ENCODE measurements around the gene PHB1.
"Not testable (repeated sequence)": the region's sequence is repeated elsewhere in the genome, so short reads cannot be mapped to it uniquely, and the experiment has no call there.

The PHB1 gene

DNA sequence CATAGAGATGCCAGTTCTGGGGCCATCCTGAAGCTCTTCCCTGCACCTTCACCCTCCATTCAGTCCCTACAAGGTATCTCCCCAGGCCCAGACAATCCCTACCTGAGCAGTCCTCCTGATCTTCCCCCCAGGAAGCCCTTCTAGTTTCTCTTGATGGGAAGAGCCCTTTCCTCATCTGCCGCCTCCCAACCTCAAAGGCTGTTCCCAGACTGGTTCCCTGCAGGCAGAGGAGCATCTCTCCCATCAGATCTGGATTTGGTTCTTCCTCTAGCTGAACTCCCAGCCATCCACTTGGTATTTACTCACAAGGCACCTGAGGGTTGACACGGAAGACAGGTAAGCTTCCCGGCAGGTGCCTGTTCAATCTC lies 24.6 kb upstream of the PHB1 start:
- DNase-seq, result no peak

DNA sequence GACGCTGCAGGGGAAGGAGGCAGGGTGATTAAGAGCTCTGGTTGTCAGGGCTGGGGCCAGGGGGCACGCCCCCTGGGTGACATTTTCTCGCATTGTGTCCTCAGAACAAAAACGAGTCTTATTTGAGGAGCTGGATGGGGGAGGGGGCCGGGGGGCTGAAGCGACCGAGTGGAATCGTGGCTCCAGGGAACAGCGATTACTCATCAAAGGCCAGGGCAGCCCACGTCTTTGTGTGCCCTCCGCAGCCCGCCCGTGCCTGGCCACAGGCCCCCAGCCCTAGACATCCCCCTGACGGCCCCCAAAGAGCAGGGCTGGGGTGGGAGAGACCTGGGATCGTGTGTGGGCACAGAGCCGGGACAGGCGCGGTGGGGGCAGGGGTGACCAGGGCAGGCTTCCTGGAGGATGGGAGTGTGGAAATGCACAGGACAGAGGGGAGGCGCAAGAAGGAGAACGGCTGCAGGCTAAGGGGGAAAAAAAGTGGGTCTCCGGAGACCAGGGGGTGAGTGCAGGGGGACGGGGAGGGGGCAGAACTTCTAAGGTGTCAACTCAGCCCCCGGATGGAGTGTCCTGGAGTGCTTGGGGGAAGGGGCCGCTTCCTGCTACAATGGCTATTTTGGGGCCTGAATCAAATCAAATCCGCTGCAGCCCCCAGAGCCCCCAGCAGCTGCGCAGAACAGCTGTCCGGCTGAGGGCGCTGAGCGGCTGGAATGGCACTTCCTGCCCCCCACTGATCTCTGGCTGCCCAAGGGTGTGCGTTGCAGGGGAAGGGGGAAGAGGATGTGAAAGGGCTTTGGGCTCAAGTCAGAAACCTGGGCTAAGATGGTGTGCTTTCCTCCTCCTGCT lies 24.0 kb upstream of the PHB1 start:
- DNase-seq, result peak; percentile 3

DNA sequence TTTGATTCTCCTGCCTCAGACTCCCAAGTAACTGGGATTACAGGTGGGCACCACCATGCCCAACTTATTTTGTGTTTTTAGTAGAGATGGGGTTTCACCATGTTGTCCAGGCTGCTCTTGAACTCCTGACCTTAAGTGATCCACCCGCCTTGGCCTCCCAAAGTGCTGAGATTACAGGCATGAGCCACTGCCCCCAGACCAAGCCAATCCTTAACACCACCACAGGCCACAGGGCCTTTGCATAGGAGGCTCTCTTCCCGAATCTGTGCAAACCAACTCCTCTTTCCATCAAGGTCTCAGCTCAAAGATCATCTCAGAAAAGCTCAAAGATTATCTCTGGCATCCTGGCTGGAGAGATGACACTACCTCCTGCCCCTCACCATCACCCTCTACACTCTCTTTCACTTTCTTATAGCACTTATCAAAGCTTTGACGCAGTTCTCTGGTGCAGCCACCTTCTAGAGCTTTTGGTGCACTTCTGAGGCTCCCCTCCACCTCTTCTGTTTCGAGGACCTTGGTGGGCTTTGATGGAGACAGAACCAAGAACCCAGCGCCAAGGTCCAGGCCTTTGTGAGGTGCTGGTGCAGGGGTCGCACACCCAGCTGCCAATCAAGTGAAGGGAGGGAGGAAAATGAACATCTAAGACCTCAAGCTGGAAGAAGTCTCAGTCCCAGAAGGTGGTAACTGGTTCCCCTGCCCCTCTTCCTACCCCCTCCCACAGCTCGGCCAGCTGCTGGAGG lies 23.2 kb upstream of the PHB1 start:
- DNase-seq, result peak; percentile 3

DNA sequence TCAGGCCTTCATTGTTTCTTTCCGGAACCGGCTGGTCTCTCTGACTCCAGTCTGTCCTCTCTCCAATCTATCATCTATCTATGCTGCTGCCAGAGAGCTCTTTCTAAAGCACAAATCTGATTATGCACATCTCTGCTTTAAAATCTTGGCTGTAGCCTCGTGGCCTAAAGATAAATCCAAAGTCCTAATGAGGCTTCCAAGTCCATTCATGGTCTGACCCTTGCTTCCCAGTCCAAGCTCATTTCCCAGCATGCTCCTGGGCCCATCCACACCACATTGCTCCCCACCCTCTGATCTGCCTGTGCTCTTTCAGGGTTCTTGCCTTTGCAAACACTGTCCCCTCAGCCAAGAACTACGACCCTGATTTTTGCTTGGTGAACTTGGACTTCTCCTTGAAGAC lies 21.5 kb upstream of the PHB1 start:
- DNase-seq, result no peak

DNA sequence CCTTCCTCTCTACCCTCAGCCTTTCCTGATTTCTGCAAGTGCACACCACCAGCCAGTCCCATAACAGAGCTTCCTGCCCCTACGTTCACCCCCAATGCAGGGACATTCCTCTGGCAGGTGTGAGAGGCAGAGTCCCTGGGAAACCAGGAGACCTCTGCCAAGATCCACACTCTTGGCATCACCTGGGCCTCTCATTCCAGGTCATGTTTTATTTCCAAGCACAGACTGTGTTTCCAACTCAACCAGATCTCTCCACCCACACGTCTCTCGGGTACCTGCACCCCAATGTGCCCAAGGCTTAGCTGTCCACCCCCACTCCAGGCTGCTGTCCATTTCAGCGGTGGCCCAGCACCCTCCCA lies 21.0 kb upstream of the PHB1 start:
- no peak for DNase-seq

DNA sequence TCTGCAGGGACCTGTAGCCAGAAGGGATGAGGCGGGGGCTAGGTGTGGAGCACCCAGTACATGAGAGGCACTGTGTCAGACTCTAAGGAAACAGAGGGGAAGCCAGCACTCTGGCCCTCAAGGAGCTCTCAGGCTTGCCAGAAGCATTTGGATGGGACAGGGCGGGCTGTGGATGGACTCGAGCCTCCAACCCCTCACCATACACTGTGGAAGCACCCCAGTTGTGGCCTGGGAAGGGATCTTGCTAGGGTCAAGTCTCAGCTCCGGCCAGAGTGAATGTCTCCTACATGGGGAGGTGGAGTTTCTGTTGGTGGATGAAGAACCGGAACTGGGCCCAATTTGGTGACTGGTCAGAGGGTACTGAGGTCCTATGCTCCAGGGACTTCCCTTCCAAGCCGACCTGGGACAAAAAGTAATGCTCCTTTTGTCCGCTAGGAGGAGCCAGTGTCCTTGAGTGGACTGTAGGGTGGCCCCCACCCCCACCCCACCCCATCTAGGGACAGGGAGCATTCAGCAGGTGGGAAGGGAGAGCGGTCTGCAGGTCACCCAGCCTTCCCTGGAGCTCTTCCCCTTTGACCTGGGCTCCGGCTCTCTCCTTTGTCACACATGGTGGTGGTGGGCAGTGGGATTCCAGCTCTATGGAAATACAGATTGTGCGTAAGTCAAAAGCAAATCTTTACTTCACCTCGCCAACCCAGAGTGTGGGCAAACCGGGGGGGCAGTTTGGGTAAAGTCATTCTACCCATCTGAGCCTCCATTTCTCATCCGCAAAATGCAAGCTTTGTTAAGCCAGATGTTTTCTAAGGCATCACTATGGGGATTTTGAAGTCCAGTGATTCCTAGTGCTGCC lies 20.4 kb upstream of the PHB1 start:
- peak; percentile 80 for DNase-seq

DNA sequence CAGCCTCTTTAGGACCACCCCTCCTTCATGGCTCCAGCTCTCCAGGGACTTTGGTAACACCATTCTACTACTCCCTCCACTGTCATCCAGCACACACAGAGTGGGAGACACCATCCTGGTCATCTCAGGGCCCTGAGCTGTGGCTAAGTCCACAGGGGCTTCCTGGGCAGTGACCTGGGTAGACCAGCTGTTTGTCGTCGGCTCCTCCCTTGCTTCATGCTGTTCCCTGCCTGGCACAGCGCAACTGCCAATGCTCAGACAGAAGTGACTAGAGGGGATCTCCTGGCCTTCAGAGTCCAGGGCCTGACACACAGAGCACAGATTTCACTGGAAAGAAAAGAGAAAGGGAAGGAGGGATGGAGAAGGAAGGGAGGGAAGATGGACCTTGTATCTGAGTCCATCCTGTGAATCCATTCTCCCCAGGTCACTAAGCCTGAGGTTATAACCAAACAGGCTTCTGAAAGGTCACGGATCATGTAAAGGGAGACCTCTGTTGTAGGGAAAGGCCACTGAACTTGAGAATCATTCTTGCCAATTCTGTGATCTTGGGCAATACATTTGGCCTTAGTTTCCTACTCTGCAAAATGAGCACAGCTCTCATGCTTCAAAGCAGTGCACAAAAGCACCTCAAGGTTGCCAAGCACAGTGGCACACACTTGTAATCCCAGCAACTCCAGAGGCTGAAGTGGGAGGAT lies 18.5 kb upstream of the PHB1 start:
- DNase-seq, result no peak

DNA sequence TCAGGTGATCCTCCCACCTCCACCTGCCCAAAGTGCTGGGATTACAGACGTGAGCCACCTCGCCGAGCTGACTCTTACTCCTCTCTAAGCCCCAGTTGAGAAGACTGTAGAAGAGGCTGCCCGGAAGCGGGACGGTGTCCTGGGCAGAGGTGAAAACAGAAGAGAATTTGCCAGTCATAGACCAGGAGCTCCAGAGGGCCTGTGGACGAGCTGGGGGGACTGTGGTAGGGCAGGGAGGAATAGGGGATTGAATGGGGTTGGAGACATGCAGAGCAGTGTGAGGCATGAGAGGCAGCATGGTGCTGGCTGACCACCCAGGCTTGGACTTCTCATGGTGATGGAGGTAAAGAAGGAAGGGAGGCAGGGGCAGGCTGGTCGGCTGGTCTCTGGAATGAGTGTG lies 17.1 kb upstream of the PHB1 start:
- DNase-seq, result no peak

DNA sequence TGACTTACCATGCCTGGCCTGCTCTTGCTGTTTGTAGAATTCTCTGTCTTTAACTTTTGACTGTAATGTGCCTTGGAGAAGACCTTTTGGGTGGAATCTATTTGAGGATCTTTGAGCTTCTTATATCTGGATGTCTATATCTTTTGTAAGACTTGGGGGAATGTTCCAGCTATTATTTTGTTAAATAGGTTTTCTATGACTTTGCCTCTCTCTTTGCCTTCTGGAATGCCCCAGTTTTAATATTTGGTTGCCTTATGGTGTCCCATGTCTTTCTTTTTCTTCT lies 10.3 kb upstream of the PHB1 start:
- no peak for DNase-seq

DNA sequence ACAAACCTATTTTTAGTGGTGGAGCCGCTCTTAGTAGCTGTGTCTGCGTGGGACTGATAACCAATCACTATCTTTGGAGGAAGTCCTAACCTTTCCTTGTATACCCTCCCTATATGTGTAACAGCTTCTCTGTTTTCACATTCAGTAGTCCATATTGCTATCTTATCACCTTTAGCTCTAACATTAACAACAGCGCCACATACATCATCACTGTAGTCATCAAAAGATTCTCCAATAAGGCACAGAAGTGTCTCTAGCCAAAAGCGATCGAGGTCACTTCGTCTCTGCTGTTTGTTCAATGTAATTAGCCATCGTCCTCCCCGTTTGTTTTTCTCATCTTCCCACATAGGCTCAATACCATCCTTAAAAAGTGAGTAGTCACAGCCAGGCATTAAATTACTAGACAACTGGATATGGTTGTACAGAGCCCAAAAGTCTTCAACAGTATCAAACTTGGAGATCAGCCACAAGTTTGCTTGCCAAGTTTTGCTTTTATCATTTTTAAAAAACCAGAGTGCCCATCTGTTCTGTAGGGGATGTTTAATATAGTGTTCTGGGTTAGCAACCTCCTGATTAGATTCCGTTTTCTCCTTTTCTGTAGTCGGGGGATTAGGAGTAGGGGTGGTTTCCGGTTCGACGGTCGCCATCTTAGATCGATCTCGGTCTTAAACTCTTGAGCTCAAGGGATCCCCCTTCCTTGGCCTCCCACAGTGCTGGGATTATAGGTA lies 9.8 kb upstream of the PHB1 start:
- DNase-seq, result not testable (repeated sequence)

DNA sequence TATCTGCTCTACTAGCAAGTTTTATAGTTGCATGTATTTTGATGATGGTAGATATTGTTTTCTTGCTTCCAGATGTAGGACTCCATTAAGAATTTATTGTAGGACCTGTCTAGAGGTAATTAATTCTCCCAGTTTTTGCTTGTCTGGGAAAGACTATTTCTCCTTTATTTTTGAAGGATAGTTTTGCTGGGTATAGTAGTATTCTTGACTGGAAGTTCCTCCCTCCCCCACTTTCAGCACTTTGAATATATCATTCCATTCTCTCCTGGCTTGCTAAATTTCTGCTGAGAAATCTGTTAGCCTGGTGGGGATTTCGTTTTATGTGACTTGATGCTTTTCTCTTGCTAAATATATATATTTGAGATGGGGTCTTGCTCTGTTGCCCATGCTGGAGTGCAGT lies 8.0 kb upstream of the PHB1 start:
- no peak for DNase-seq

DNA sequence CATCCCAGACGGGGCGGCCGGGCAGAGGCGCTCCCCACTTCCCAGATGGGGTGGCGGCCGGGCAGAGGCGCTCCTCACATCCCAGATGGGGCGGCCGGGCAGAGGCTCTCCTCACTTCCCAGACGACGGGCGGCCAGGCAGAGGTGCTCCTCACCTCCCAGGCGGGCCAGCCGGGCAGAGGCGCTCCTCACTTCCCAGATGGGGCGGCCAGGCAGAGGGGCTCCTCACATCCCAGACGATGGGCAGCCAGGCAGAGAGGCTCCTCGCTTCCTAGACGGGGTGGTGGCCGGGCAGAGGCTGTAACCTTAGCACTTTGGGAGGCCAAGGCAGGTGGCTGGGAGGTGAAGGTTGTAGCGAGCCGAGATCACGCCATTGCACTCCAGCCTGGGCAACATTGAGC lies 5.1 kb upstream of the PHB1 start:
- DNase-seq, result not testable (repeated sequence)

DNA sequence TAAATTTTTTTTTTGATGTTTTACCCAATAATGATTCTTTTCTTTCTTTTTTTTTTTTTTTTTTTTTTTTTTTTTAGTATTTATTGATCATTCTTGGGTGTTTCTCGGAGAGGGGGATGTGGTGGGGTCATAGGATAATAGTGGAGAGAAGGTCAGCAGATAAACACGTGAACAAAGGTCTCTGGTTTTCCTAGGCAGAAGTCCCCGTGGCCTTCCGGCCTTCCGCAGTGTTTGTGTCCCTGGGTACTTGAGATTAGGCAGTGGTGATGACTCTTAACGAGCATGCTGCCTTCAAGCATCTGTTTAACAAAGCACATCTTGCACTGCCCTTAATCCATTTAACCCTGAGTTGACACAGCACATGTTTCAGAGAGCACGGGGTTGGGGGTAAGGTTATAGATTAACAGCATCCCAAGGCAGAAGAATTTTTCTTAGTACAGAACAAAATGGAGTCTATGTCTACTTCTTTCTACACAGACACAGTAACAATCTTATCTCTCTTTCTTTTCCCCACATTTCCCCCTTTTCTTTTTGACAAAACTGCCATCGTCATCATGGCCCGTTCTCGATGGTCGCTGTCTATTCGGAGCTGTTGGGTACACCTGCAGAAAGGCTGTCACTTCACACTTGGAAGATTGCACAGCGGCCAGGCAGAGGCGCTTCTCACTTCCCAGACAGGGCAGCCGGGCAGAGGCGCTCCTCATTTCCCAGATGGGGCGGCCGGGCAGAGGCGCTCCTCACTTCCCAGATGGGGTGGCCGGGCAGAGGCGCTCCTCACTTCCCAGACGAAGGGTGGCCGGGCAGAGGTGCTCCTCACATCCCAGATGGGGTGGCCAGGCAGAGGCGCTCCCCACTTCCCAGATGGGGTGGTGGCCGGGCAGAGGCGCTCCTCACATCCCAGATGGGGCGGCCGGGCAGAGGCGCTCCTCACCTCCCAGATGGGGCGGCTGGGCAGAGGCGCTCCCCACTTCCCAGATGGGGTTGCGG lies 4.4 kb upstream of the PHB1 start:
- DNase-seq, result not testable (repeated sequence)

DNA sequence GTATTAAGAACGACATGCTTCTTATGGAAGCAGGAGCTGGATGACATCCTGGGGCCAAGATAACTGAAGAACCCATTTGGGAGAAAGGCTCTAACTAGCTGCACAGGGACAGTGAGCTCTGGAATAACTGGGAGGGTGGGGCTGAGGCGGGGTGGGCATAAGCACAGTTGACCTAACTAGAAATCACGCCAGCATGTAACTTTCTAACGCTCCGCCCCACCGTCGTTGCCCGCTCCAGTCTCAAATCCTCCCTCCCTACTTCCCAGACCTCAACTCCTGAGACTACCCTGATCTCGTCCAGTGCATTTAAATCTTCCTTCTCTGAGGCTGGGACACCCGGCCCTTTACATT lies 436 bp downstream of the PHB1 start:
- no peak for DNase-seq

DNA sequence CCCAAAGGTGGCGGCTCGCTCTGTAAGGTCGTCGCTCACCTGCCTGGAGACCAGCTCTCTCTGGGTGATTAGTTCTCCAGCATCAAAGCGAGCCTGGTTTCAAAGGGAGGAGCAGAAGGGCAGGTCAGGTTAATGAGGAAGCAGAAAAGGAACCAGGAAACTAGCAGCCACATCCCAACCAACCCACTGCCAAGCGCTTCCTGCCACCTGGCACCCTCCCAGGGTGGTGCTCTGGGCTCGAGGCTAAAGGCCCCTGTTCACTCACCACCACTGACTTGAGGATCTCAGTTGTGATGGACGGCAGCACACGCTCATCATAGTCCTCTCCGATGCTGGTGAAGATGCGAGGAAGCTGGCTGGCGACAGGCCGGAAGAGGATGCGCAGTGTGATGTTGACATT lies 5.6 kb downstream of the PHB1 start:
- DNase-seq, result no peak

DNA sequence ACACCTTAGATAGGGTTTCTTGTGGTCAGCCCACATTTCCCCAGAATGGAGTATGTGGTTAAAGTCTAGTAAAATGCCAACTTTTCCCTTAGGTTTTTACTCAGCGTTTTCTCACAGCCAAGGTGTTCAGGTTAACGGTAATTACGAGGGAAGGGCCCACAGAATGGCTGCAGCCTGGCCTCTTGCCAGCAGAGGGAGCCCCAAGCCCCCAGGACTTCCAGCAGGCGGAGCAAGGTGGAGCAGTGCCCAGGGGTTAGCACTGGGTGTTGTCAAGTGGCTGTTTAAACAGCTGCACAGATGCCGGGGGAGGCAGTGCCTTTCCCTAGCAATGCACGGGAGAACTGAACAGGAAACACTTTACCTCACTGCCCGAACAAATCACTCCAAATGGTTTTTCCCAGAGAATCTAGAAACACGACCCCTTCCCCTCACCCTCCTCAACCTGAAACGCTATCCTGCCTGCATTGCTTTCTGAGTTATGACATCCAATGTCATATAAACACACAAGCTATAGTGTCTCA lies 6.6 kb downstream of the PHB1 start:
- peak; percentile 63 for DNase-seq

DNA sequence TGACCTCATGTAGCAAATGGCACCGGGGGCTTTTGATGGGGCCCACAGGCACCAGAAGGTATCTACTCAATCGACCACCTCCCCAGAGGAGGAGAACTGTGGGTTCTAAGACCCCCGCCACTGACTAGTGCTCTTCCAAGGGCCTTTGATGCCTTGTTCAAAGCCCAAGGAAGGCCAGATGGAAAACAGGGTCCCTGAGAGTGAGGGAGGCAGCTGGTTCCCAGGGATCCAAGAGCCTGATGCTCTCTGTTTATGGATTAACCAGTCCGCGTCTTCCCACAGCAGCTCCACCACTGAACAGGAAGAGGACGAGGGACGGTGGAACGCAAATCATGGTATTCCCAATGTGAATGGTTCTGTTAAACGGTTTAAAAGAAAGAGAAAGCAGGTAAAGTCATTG lies 7.6 kb downstream of the PHB1 start:
- DNase-seq, result no peak

DNA sequence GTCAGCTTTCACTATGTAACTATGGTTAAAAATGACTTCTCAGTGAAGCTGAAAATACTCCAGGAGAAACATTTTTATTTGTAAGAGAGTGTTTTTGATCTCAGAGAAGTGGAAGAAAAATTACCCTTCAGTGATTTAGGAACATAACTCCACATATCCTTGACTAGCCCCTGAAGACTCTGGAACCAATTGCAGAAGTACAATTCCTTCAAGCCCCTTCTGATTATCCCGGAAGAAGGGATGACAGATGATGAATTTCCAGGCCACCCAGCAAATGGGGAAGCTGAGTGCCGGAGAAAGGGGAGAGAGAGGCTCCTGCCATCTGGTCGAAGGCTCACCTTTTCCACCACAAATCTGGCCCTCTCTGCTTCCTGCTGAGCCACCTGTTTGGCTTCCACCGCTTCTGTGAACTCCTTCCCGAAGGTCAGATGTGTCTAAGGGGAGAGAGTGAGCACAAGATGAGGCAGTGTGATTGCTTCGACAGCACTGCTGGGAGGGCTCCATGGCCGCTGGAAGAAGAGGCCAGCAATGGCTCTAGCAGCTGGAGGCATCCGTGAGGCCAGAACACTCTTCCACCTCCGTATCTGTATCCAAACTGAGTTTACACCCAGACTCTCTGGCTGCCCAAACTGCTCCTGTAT lies 8.1 kb downstream of the PHB1 start:
- DNase-seq, result no peak

DNA sequence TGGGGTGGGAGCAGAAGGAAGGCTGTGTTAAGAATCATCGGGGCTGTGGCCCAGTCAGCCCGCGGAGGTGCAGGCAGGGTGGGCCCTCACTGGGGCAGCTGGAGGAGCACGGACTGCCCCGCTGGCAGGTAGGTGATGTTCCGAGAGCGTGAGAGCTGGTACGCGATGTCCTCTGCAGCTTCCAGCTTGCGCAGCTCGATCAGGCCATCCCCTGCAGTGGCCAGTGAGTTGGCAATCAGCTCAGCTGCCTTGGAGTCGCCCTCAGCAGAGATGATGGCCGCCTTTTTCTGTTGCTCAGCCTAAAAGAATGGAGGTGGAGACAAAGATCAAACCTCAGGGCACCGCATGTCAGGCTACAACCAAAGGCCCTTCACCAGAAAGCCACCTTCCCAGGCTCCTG lies 9.8 kb downstream of the PHB1 start:
- DNase-seq, result no peak

DNA sequence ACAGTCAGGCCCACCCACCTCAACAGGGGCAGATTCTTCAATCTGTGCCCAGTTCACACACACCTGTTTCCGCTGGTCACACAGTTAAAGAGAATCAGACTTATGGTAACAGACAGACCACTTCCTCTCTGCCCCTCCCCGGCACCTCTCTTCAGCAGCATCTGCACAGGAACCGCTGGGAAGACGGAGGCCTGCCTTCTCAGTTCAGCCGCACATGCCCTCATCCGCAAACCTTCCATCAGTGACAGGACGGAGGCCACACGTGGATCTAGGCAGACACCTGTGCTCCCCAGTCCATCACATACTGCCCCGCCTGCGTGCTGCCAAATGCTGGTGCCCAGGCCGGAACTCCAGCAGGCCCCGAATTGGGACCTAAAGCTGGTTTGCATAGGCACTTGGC lies 10.3 kb downstream of the PHB1 start:
- DNase-seq, result no peak

Data from 8988T (cell line).